CD4-positive, alpha-beta T cell (primary cell): ENCODE data around the gene PUS1. TPM values are rescaled to one million over a fixed set of nuclear protein-coding genes. Genes with fewer than 3 reads are reported as not detected.

Experiments used
- ATAC-seq: fragments of 200-7000 bp; cut with Tn5 transposase; one replicate; pipeline ENCODE4 v1.10.0; 2022; ENCODE audit warnings: mild to moderate bottlenecking; ENCODE audit not compliant: poor library complexity
- CTCF ChIA-PET: fragments of 350-600 bp; sonication (Branson Sonifier 250); formaldehyde crosslinking; loops from one replicate; lab custom pipeline; 2021; ENCODE audit warnings: antibody characterized with exemption, inconsistent platforms; lab: Charles Lee
- POLR2A ChIA-PET: fragments of 350-600 bp; sonication (Branson Sonifier 250); formaldehyde crosslinking; loops from one replicate; lab custom pipeline; 2021; ENCODE audit warnings: antibody characterized with exemption, inconsistent platforms; lab: Charles Lee
- DNase-seq, 14 experiments: peaks; one replicate each; pipeline ENCODE4 v3.0.0-alpha.2; 2013 to 2020; ENCODE audit warnings: mixed read lengths in 2 of 14
- H3K27ac ChIP-seq, 2 donors: one replicate each; pipeline versions ENCODE4 v1.5.1 to v1.7.0; 2013; ENCODE audit warnings: low read length in 2 of 2, low read depth in 1 of 2, mild to moderate bottlenecking in 1 of 2
- H3K27me3 ChIP-seq, 2 experiments: 1 replicate in 1 of 2; 2 replicates in 1 of 2; pipeline versions ENCODE4 v1.6.1 to v1.7.0; 2013; ENCODE audit warnings: low read length in 2 of 2, control low read depth in 1 of 2, mild to moderate bottlenecking in 1 of 2, moderate library complexity in 1 of 2; ENCODE audit not compliant: insufficient read depth in 2 of 2, control insufficient read depth in 1 of 2
- H3K36me3 ChIP-seq: one replicate; pipeline ENCODE4 v1.6.1; 2013; ENCODE audit warnings: low read length, control low read depth; ENCODE audit not compliant: insufficient read depth
- H3K4me1 ChIP-seq: one replicate; pipeline ENCODE4 v1.6.1; 2013; ENCODE audit warnings: low read length, control low read depth; ENCODE audit not compliant: insufficient read depth
- H3K4me3 ChIP-seq: one replicate; pipeline ENCODE4 v1.5.1; 2013; ENCODE audit warnings: mild to moderate bottlenecking, low read length, moderate library complexity
- H3K9me3 ChIP-seq, 2 experiments: 1 replicate in 1 of 2; 2 replicates in 1 of 2; pipeline versions ENCODE4 v1.6.1 to v1.7.0; 2013; ENCODE audit warnings: low read length in 2 of 2, mild to moderate bottlenecking in 2 of 2, control low read depth in 1 of 2, moderate library complexity in 1 of 2; ENCODE audit not compliant: control insufficient read depth in 1 of 2, insufficient read depth in 1 of 2
- H3K27ac Mint-ChIP-seq: one replicate; pipeline ENCODE4 v1.8.0; 2020; ENCODE audit warnings: mixed read lengths
- H3K27me3 Mint-ChIP-seq: one replicate; pipeline ENCODE4 v1.8.0; 2021; ENCODE audit warnings: mixed read lengths
- H3K36me3 Mint-ChIP-seq: one replicate; pipeline ENCODE4 v1.8.0; 2021; ENCODE audit warnings: low read depth, mixed read lengths
- H3K4me1 Mint-ChIP-seq: one replicate; pipeline ENCODE4 v1.8.0; 2021; ENCODE audit warnings: low read depth, mixed read lengths
- H3K4me3 Mint-ChIP-seq: one replicate; pipeline ENCODE4 v1.8.0; 2020; ENCODE audit warnings: mild to moderate bottlenecking, mixed read lengths
- H3K9me3 Mint-ChIP-seq: one replicate; pipeline ENCODE4 v1.8.0; 2020; ENCODE audit warnings: mixed read lengths
- intact Hi-C, 2 experiments: fragments of 100-400 bp; cut with DNase I in 1 of 2; cut with micrococcal nuclease in 1 of 2; formaldehyde crosslinking; loops; one replicate each; pipeline versions ENCODE4 v1.15.1 to v1.9.0; 2023 to 2025; cut with DNase I, micrococcal nuclease
- total RNA-seq, 174 experiments: library from RNA in 2 of 174; stranded (reverse) in 2 of 174; gene quantifications; one replicate each; pipeline ENCODE4 v1.2.3 and lab custom pipeline; 2021 to 2026
- TF ChIP-seq, protein P1 (sequence below): fragments of 200-600 bp; IDR thresholded peaks from one replicate; pipeline ENCODE4 v1.8.0; 2022; ENCODE audit warnings: antibody characterized with exemption, mild to moderate bottlenecking

Gene PUS1
- total RNA-seq, 2 experiments from 2014 or later: 17.7 to 18.2 TPM

DNA sequence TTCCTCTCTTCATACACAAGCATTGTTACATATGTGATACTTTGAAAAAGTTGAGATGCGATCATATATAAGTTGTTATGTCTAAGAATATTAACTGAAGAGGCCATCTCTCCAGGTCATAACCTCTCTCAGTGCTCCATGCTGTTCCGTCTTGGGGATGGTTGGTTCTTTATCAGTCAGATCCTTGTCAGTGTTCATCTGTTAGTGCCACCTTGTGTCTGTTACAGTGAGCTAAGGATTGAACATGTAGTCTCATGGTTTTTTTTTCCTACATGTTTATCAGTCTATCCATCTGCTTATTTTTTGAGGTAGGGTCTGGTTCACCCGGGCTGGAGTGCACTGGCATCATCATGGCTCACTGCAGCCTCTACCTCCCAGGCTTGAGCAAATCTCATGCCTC, 51.2 kb downstream of the PUS1 start:
- TF ChIP-seq, protein P1, sequence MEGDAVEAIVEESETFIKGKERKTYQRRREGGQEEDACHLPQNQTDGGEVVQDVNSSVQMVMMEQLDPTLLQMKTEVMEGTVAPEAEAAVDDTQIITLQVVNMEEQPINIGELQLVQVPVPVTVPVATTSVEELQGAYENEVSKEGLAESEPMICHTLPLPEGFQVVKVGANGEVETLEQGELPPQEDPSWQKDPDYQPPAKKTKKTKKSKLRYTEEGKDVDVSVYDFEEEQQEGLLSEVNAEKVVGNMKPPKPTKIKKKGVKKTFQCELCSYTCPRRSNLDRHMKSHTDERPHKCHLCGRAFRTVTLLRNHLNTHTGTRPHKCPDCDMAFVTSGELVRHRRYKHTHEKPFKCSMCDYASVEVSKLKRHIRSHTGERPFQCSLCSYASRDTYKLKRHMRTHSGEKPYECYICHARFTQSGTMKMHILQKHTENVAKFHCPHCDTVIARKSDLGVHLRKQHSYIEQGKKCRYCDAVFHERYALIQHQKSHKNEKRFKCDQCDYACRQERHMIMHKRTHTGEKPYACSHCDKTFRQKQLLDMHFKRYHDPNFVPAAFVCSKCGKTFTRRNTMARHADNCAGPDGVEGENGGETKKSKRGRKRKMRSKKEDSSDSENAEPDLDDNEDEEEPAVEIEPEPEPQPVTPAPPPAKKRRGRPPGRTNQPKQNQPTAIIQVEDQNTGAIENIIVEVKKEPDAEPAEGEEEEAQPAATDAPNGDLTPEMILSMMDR: no peak
- no peaks in the 10 kb centered on the region for H3K9me3 Mint-ChIP-seq
- H3K4me1 Mint-ChIP-seq: peaks cover 12% of the 10 kb centered on the region
- H3K36me3 Mint-ChIP-seq: peaks cover 72% of the 10 kb centered on the region
- Histone ChIP-seq H3K9me3 (no peaks in the 10 kb centered on the region), H3K36me3 (peaks cover 59% of the 10 kb centered on the region), H3K27ac (no peak overlapping the region), H3K27me3 (no peaks in the 10 kb centered on the region), H3K4me3 (no peak overlapping the region), H3K4me1 (no peaks in the 10 kb centered on the region)
- ChIA-PET POLR2A (no interaction called here), CTCF (interaction anchor here (0.6 kb wide), 1 partner anchor 62 kb away, joined by 3 read pairs; no protein-coding TSS in a partner anchor)
- no peak overlapping the region for H3K27ac Mint-ChIP-seq
- no peaks in the 10 kb centered on the region for H3K27me3 Mint-ChIP-seq
- intact Hi-C loops: no loop called here
- no peak for DNase-seq
- ATAC-seq: no peak
- H3K4me3 Mint-ChIP-seq: no peak overlapping the region

GRCh38 chr12:131981388-131981787, 52.3 kb downstream of the PUS1 start:
- no peaks in the 10 kb centered on the region for H3K9me3 Mint-ChIP-seq
- Histone ChIP-seq H3K36me3 (peaks cover 65% of the 10 kb centered on the region), H3K27me3 (no peaks in the 10 kb centered on the region), H3K4me3 (no peak overlapping the region), H3K27ac (no peak overlapping the region), H3K9me3 (no peaks in the 10 kb centered on the region), H3K4me1 (no peaks in the 10 kb centered on the region)
- TF ChIP-seq, protein P1: no peak
- H3K36me3 Mint-ChIP-seq: peaks cover 76% of the 10 kb centered on the region
- intact Hi-C loops: no loop called here
- DNase-seq (no peak), ATAC-seq (no peak)
- H3K4me3 Mint-ChIP-seq: no peak overlapping the region
- no peak overlapping the region for H3K27ac Mint-ChIP-seq
- peaks cover 10% of the 10 kb centered on the region for H3K4me1 Mint-ChIP-seq
- ChIA-PET CTCF (no interaction called here), POLR2A (no interaction called here)
- H3K27me3 Mint-ChIP-seq: no peaks in the 10 kb centered on the region

DNA sequence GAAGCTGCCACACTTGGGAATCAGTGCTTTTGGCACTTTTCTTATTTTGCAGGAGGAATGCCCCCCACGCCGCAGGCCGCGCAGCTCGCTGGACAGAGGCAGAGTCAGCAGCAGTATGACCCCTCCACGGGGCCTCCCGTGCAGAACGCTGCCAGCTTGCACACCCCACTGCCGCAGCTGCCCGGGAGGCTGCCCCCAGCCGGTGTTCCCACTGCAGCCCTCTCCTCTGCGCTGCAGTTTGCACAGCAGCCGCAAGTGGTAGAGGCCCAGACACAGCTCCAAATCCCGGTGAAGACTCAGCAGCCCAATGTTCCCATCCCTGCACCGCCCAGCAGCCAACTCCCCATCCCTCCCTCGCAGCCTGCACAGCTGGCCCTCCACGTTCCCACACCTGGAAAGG, 53.0 kb downstream of the PUS1 start:
- H3K27ac Mint-ChIP-seq: no peak overlapping the region
- CTCF ChIA-PET: no interaction called here
- TF ChIP-seq, protein P1: no peak
- Histone ChIP-seq H3K4me1 (no peaks in the 10 kb centered on the region), H3K4me3 (no peak overlapping the region), H3K9me3 (no peaks in the 10 kb centered on the region), H3K27ac (no peak overlapping the region), H3K36me3 (peaks cover 71% of the 10 kb centered on the region), H3K27me3 (no peaks in the 10 kb centered on the region)
- peaks cover 83% of the 10 kb centered on the region for H3K36me3 Mint-ChIP-seq
- H3K9me3 Mint-ChIP-seq: no peaks in the 10 kb centered on the region
- ATAC-seq (no peak), DNase-seq (no peak)
- H3K4me3 Mint-ChIP-seq: no peak overlapping the region
- H3K27me3 Mint-ChIP-seq: no peaks in the 10 kb centered on the region
- peaks cover 5% of the 10 kb centered on the region for H3K4me1 Mint-ChIP-seq
- intact Hi-C loops: no loop called here
- POLR2A ChIA-PET: no interaction called here
